Transverse colon (tissue), 4 donors: Measurements from ENCODE around the gene OSBPL3. TPM values are rescaled to one million over a fixed set of nuclear protein-coding genes. Genes with fewer than 3 reads are reported as not detected.

Source experiments
- DNase-seq: peaks from one replicate; pipeline ENCODE4 v3.0.0-alpha.2; 2019
- H3K27ac ChIP-seq, 4 donors: fragments of 200-600 bp; sonication (generic); 2 replicates each; pipeline ENCODE4 v1.5.1; 2016 to 2018; ENCODE audit warnings: inconsistent platforms in 4 of 4
- H3K27me3 ChIP-seq: fragments of 200-600 bp; sonication (generic); 2 replicates; pipeline ENCODE4 v1.5.1; 2017; ENCODE audit warnings: inconsistent platforms
- H3K36me3 ChIP-seq, 4 donors: fragments of 200-600 bp; sonication (generic); 2 replicates each; pipeline ENCODE4 v1.5.1; 2017 to 2019; ENCODE audit warnings: inconsistent platforms in 4 of 4
- H3K4me1 ChIP-seq, 4 donors: fragments of 200-600 bp; sonication (generic); 2 replicates each; pipeline ENCODE4 v1.5.1; 2017 to 2020; ENCODE audit warnings: inconsistent platforms in 4 of 4
- H3K4me3 ChIP-seq, 4 donors: fragments of 200-600 bp; sonication (generic); 1 replicate in 1 of 4; 2 replicates in 3 of 4; pipeline versions ENCODE4 v1.5.1 to v1.6.1; 2017 to 2019; ENCODE audit warnings: inconsistent platforms in 4 of 4
- H3K9me3 ChIP-seq, 2 donors: fragments of 200-600 bp; sonication (generic); 2 replicates each; pipeline ENCODE4 v1.5.1; 2017 to 2019; ENCODE audit warnings: inconsistent platforms in 2 of 2
- CTCF ChIP-seq, 5 experiments: fragments of 200-600 bp in 3 of 5; fragments of 450-650 bp in 2 of 5; sonication (generic) in 3 of 5; IDR thresholded peaks; 1 replicate in 2 of 5; 2 replicates in 3 of 5; pipeline ENCODE4 v1.5.1; 2016 to 2017; ENCODE audit warnings: antibody characterized with exemption in 5 of 5, inconsistent platforms in 3 of 5, mild to moderate bottlenecking in 2 of 5, moderate library complexity in 1 of 5
- EP300 ChIP-seq: sonication (generic); formaldehyde crosslinking; IDR thresholded peaks from one replicate; pipeline ENCODE4 v1.6.1; 2017; ENCODE audit warnings: antibody characterized with exemption, low read depth
- POLR2A ChIP-seq: fragments of 450-650 bp; IDR thresholded peaks from one replicate; pipeline ENCODE4 v1.6.1; 2016; ENCODE audit warnings: antibody characterized with exemption, mild to moderate bottlenecking, moderate library complexity
- POLR2AphosphoS5 ChIP-seq, 3 donors: sonication (generic); formaldehyde crosslinking; IDR thresholded peaks; one replicate each; pipeline ENCODE4 v1.6.1; 2016; ENCODE audit warnings: antibody characterized with exemption in 3 of 3
- WGBS, 2 donors: methylation state at CpG; one replicate each; pipeline ENCODE4 v1.1.5; 2018; ENCODE audit warnings: low coverage in 1 of 2; 5-methylcytosine and 5-hydroxymethylcytosine counted together
- in situ Hi-C, 4 donors: fragments of 200-750 bp; cut with MboI; loops; one replicate each; pipeline versions ENCODE4 v1.15.0 to v1.15.1; 2017; ENCODE audit warnings: low sequenced_read_pairs in 3 of 4, low pct_ligation_motif_present in 1 of 4, low pct_unique_long_range_greater_than_20kb in 1 of 4
- intact Hi-C: fragments of 100-400 bp; cut with DNase I; formaldehyde crosslinking; loops from one replicate; pipeline ENCODE4 v1.15.1; 2023; ENCODE audit warnings: low total_unique reads
- total RNA-seq, 4 donors: library from RNA; depleted of rRNA; stranded (reverse); fragments of >200 nt; gene quantifications; one replicate each; pipeline ENCODE4 v1.1.0, GENCODE V29; 2016

The OSBPL3 gene
- total RNA-seq, 4 donors from 2014 or later = 6.7 to 20.6 (median 8.0) TPM

- no peak for TF ChIP-seq CTCF (IDR thresholded peaks at IDR 0.05)
- TF ChIP-seq POLR2A = no peak
- no peak for TF ChIP-seq POLR2AphosphoS5 (IDR thresholded peaks at IDR 0.05)
- TF ChIP-seq EP300 = no peak
- H3K9me3 ChIP-seq = no peaks in the 10 kb centered on the region
- H3K4me3 ChIP-seq = no peak overlapping the region
- intact Hi-C loops (loop anchor here (5.0 to 10.0 kb wide), 3 partner anchors 163 to 456 kb away; partner anchors contain the start of gene OSBPL3), in situ Hi-C loops (loop anchor here in 2 of 4 donors (10.0 kb wide), 2 partner anchors 153 to 163 kb away; partner anchors contain the start of gene OSBPL3 (in 1 of the 2))
- H3K4me1 ChIP-seq = peaks cover 13 to 38% (median 25%) of the 10 kb centered on the region in 4 donors
- 67 to 70% methylated on average over 3 of the region's 3 CpGs for WGBS, 2 donors
- H3K27ac ChIP-seq = peak overlapping the region; percentile 72 to 81 (median 78)
- H3K36me3 ChIP-seq = peaks cover 0 to 3% (median 0%) of the 10 kb centered on the region in 4 donors
- no peaks in the 10 kb centered on the region for H3K27me3 ChIP-seq
- no peak for DNase-seq
Observed at GRCh38 chr7:24821754-24822054, 158.3 kb downstream of the OSBPL3 start.

GRCh38 chr7:24821045-24821753 lies 158.8 kb downstream of the OSBPL3 start:
- no peaks in the 10 kb centered on the region for H3K27me3 ChIP-seq
- H3K27ac ChIP-seq = peak overlapping the region; percentile 72 to 81 (median 78)
- no peaks in the 10 kb centered on the region for H3K9me3 ChIP-seq
- H3K4me1 ChIP-seq = peaks cover 11 to 33% (median 22%) of the 10 kb centered on the region in 4 donors
- 14 to 23% methylated on average over 1 to 9 of the region's 9 CpGs for WGBS, 2 donors
- in situ Hi-C loops = loop anchor here in 2 of 4 donors (10.0 kb wide), 2 partner anchors 154 to 164 kb away; partner anchors contain the start of gene OSBPL3 (in 1 of the 2)
- DNase-seq = peak; percentile 84
- intact Hi-C loops = loop anchor here (5.0 to 10.0 kb wide), 3 partner anchors 164 to 456 kb away; partner anchors contain the start of gene OSBPL3
- peaks cover 0 to 3% (median 0%) of the 10 kb centered on the region in 4 donors for H3K36me3 ChIP-seq
- H3K4me3 ChIP-seq = no peak overlapping the region
- TF ChIP-seq POLR2AphosphoS5 (IDR thresholded peaks at IDR 0.05) = peak in 2 of 3 donors; percentile 63 to 77
- TF ChIP-seq CTCF (IDR thresholded peaks at IDR 0.05) = peak; percentile 21 to 86 (median 34)
- peak; percentile 31 for TF ChIP-seq POLR2A
- no peak for TF ChIP-seq EP300

GRCh38 chr7:24820730-24821044 lies 159.3 kb downstream of the OSBPL3 start:
- peaks cover 0 to 3% (median 0%) of the 10 kb centered on the region in 4 donors for H3K36me3 ChIP-seq
- intact Hi-C loops (loop anchor here (5.0 to 10.0 kb wide), 3 partner anchors 164 to 457 kb away; partner anchors contain the start of gene OSBPL3), in situ Hi-C loops (loop anchor here in 2 of 4 donors (10.0 kb wide), 2 partner anchors 154 to 164 kb away; partner anchors contain the start of gene OSBPL3 (in 1 of the 2))
- H3K4me3 ChIP-seq = no peak overlapping the region
- H3K27me3 ChIP-seq = no peaks in the 10 kb centered on the region
- H3K27ac ChIP-seq = peak overlapping the region; percentile 72 to 81 (median 78)
- H3K4me1 ChIP-seq = peaks cover 8 to 27% (median 17%) of the 10 kb centered on the region in 4 donors
- DNase-seq = no peak
- no peaks in the 10 kb centered on the region for H3K9me3 ChIP-seq
- TF ChIP-seq CTCF (IDR thresholded peaks at IDR 0.05) = no peak

GRCh38 chr7:24819916-24820689 lies 159.9 kb downstream of the OSBPL3 start:
- no peaks in the 10 kb centered on the region for H3K9me3 ChIP-seq

More at GRCh38 chr7:24819916-24820689, 159.9 kb downstream of the OSBPL3 start:
- TF ChIP-seq CTCF (IDR thresholded peaks at IDR 0.05) = peak; percentile 78 to 88 (median 84)
- TF ChIP-seq EP300 = no peak
- TF ChIP-seq POLR2AphosphoS5 (IDR thresholded peaks at IDR 0.05) = peak in 1 of 3 donors; percentile 25
- peaks cover 0 to 6% (median 0%) of the 10 kb centered on the region in 4 donors for H3K36me3 ChIP-seq
- H3K27me3 ChIP-seq = no peaks in the 10 kb centered on the region
- H3K4me1 ChIP-seq = peaks cover 8 to 22% (median 14%) of the 10 kb centered on the region in 4 donors
- H3K4me3 ChIP-seq = no peak overlapping the region
- in situ Hi-C loops (loop anchor here (5.0 to 10.0 kb wide), 5 partner anchors 155 to 275 kb away; partner anchors contain the start of gene OSBPL3 (in 2 of the 4)), intact Hi-C loops (loop anchor here (2.0 to 10.0 kb wide), 4 partner anchors 165 to 457 kb away; partner anchors contain the start of gene OSBPL3)
- peak overlapping the region; percentile 72 to 81 (median 78) for H3K27ac ChIP-seq
- 19 to 27% methylated on average over 5 to 11 of the region's 11 CpGs for WGBS, 2 donors
- DNase-seq = peak; percentile 86
